Calu3 (cell line): Measurements from ENCODE around the gene TOP3A. TPM values are rescaled to one million over a fixed set of nuclear protein-coding genes. Genes with fewer than 3 reads are reported as not detected.
A peak's percentile ranks its signal among the peaks of the same experiment; 100 is the strongest.

Experiments
- BruUV-seq: library from RNA; stranded (reverse); fragments of 400-500 nt; replicated peaks from 2 replicates; lab custom pipeline; 2021; lab: Mats Ljungman, UMichigan
- CTCF ChIA-PET: fragments of 300-600 bp; sonication (Branson Sonifier 250); formaldehyde crosslinking; loops from one replicate; lab custom pipeline; 2022; ENCODE audit warnings: antibody characterized with exemption; lab: Charles Lee
- DNase-seq: peaks from one replicate; pipeline ENCODE4 v3.0.0; 2022
- H3K27ac Mint-ChIP-seq: one replicate; pipeline ENCODE4 v1.8.0; 2022; ENCODE audit warnings: mixed read lengths; ENCODE audit not compliant: unreplicated experiment
- H3K27me3 Mint-ChIP-seq: one replicate; pipeline ENCODE4 v1.8.0; 2022; ENCODE audit warnings: mixed read lengths; ENCODE audit not compliant: unreplicated experiment
- H3K36me3 Mint-ChIP-seq: one replicate; pipeline ENCODE4 v1.8.0; 2022; ENCODE audit warnings: mild to moderate bottlenecking, moderate library complexity, mixed read lengths; ENCODE audit not compliant: insufficient read depth, unreplicated experiment
- H3K4me1 Mint-ChIP-seq: one replicate; pipeline ENCODE4 v1.8.0; 2022; ENCODE audit warnings: mild to moderate bottlenecking, low read depth, mixed read lengths; ENCODE audit not compliant: unreplicated experiment
- H3K4me3 Mint-ChIP-seq: one replicate; pipeline ENCODE4 v1.8.0; 2022; ENCODE audit warnings: mild to moderate bottlenecking, low read depth, moderate library complexity, mixed read lengths; ENCODE audit not compliant: unreplicated experiment
- H3K9me3 Mint-ChIP-seq: one replicate; pipeline ENCODE4 v1.8.0; 2022; ENCODE audit warnings: low read depth, mixed read lengths; ENCODE audit not compliant: unreplicated experiment
- CTCF ChIP-seq: fragments of 200-600 bp; IDR thresholded peaks from one replicate; pipeline ENCODE4 v1.8.0; 2022; ENCODE audit warnings: antibody characterized with exemption; ENCODE audit not compliant: unreplicated experiment
- intact Hi-C: fragments of 100-400 bp; cut with micrococcal nuclease; formaldehyde crosslinking; loops from one replicate; pipeline ENCODE4 v1.10.0; 2022; ENCODE audit not compliant: unreplicated experiment
- total RNA-seq: library from RNA; stranded (reverse); gene quantifications from 2 replicates; pipeline ENCODE4 v1.2.3, GENCODE V29; 2022

The TOP3A gene
- total RNA-seq, 1 experiment from 2014 or later = 39.7 TPM

GRCh38 chr17:18257982-18258355 is 56.8 kb downstream of the TOP3A start:
- no peak for TF ChIP-seq CTCF
- H3K27ac Mint-ChIP-seq = peak overlapping the region; percentile 85
- H3K27me3 Mint-ChIP-seq = no peaks in the 10 kb centered on the region
- peak overlapping the region; percentile 84 for H3K4me3 Mint-ChIP-seq
- peak; percentile 66 for DNase-seq
- H3K9me3 Mint-ChIP-seq = no peaks in the 10 kb centered on the region
- H3K36me3 Mint-ChIP-seq = peaks cover 72% of the 10 kb centered on the region
- BruUV-seq = no TSS peak
- intact Hi-C loops = no loop called here
- CTCF ChIA-PET = no interaction called here
- no peaks in the 10 kb centered on the region for H3K4me1 Mint-ChIP-seq

GRCh38 chr17:18257268-18257981 is 57.4 kb downstream of the TOP3A start:
- Mint-ChIP-seq H3K4me1 (no peaks in the 10 kb centered on the region), H3K4me3 (peak overlapping the region; percentile 84), H3K27ac (peak overlapping the region; percentile 85), H3K36me3 (peaks cover 77% of the 10 kb centered on the region), H3K27me3 (no peaks in the 10 kb centered on the region), H3K9me3 (no peaks in the 10 kb centered on the region)
- TF ChIP-seq CTCF = no peak
- CTCF ChIA-PET = interaction anchor here (0.6 to 1.0 kb wide), 2 partner anchors 9 to 40 kb away, joined by 3 to 4 read pairs; no protein-coding TSS in a partner anchor
- BruUV-seq = no TSS peak
- intact Hi-C loops = no loop called here
- peak; percentile 75 for DNase-seq

- Mint-ChIP-seq H3K4me1 (no peaks in the 10 kb centered on the region), H3K4me3 (peak overlapping the region; percentile 84), H3K36me3 (peaks cover 82% of the 10 kb centered on the region), H3K9me3 (no peaks in the 10 kb centered on the region), H3K27ac (peak overlapping the region; percentile 56), H3K27me3 (no peaks in the 10 kb centered on the region)
- TF ChIP-seq CTCF = no peak
- no peak for DNase-seq
- intact Hi-C loops = no loop called here
- no TSS peak for BruUV-seq
- CTCF ChIA-PET = interaction anchor here (0.6 to 1.0 kb wide), 2 partner anchors 9 to 39 kb away, joined by 3 to 4 read pairs; no protein-coding TSS in a partner anchor
Observed at GRCh38 chr17:18256776-18257175, 58.0 kb downstream of the TOP3A start.

GRCh38 chr17:18256351-18256750 is 58.4 kb downstream of the TOP3A start:
- no peak for TF ChIP-seq CTCF
- H3K36me3 Mint-ChIP-seq = peaks cover 81% of the 10 kb centered on the region
- CTCF ChIA-PET = no interaction called here
- peak overlapping the region; percentile 84 for H3K4me3 Mint-ChIP-seq
- intact Hi-C loops = no loop called here
- no peaks in the 10 kb centered on the region for H3K27me3 Mint-ChIP-seq
- DNase-seq = no peak
- H3K9me3 Mint-ChIP-seq = no peaks in the 10 kb centered on the region
- BruUV-seq = no TSS peak
- no peaks in the 10 kb centered on the region for H3K4me1 Mint-ChIP-seq
- no peak overlapping the region for H3K27ac Mint-ChIP-seq
